Stimulated activated CD8-positive, alpha-beta memory T cell treated with anti-CD3 and anti-CD28 coated beads, Interleukin-7, amount 100 ng/mL, for 24 hours (primary cell): Measurements from ENCODE around the gene CACNA2D3.

Experiments used
- DNase-seq: peaks from one replicate; pipeline ENCODE4 v3.0.0-alpha.2; 2020; ENCODE audit warnings: low read depth

CACNA2D3 gene

DNA sequence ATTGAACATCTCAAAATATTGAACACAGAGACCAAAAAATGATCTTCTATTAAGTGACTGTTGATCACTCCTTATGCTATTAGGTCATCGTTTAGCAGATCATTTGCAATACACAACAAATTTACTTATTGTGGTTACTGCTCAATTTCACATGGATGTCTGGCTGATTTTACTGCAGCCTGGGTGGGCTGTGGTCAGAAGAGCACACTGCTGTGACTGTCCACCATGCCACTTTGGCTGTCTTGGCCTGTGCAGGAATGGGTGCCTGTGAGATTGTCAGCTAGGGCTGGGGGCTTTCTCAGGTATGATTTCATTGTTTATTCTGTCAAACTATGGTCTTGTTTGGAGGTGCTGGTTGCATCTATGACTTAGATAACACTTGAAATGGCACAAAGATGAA is 885.6 kb downstream of the CACNA2D3 start:
- no peak for DNase-seq

DNA sequence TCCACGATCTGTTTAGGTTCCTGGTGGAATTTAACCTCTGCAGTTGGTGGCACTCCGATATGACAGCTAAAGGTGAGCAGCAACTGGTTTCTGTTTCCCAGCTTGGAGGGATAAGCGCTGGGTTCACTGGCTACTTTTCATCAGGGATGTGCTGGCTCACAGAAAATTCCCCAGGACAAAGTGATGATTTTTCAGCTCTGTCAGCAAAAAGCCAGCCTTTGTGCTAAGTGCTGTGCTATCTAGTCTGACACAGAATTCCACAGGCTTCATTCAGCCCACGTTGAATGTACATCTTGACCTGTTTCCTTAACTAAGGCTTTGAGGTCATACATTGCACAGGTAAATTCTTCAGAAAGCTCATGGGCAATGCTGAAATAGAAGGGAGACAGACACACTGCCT is 887.0 kb downstream of the CACNA2D3 start:
- DNase-seq = no peak

DNA sequence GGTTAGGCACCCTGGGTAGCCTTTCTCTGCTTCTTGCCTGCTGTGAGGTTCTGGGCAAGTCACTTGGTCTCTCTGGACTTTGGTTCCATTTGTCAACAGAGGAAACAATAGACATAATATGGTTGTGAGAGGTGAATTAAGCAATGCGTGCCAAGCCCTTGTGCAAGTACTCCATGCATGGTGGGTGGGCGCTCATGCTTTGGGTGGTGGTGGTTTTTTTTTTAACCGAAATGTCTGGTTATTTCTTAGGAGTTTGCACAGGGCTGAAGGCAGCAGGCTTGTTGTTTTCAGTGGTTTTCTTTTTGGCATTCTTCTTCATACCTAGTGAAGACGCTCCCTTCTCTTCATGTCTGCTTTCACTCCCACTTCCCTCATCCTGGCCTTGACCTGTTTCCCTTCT is 889.7 kb downstream of the CACNA2D3 start:
- no peak for DNase-seq

DNA sequence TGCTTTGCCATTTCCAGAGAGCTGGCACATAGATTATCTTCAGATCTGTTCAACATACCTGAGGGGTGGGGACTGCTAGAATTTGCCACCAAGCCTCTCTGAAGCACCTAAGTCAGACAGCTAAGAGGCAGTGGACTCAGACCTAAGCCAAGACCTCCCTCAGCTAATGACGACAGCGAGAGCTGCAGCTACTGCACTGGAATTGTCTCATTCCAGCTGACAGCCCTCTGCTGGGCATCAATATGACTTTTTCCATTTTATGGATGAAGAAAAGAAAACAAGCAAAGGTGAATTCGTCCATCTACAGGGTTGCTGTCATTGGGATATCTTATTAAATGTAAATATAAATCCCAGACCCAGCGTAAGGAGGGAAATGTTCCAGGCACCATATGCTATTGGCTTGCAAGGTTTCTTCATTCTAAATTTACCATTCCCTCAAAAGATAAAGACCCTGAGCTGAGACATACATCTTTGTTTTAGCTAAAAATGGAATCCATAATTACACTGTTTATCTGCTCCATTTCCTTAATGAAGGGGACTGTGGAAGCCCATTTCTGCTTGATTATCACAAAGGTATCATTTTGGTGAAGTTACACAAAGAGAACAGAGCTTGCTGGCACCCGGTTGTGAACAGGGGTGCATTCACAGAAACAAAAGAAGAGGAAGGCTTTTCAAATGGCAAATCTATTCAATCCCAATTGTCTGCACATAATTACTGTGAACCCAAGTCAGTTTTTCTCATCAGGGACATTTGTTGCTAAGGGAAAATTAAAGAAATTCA is 891.0 kb downstream of the CACNA2D3 start:
- DNase-seq = no peak

DNA sequence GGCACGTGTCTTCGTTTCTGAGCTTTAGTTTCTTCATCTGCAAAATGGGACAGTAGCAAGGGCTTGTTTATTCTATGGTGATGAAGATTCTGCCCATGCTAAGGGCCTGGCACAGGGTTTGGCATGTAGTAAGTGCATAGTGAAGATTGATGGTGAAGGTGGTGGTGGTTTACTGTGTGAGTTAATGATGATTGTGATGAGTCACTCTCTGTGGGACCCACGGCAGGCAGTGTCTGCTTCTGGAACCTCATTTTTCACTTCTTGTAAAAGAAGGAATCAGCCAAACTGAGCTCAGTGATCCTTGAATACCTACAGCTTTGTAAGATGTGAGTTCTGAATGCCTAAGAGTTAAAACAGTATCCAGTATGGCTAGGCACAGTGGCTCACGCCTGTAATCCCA is 891.7 kb downstream of the CACNA2D3 start:
- DNase-seq = no peak

DNA sequence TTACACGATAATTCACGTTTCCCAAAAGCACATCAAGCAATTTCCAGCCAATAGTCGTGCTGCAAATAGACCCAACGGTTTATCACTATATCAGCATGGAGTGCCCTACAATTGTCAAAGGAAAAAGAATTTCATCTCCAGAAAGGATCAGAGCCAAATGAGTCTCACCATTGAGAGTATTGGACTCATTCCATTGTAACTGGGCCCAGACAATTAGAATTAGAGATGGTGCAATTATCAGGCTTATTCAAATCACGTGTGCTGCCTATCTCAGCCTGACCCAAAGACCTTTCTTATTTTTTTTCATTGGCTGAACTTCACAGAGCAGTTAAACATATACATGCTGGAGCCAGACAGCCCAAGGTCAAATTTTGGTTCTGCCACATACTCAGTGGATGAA is 892.6 kb downstream of the CACNA2D3 start:
- DNase-seq = no peak

DNA sequence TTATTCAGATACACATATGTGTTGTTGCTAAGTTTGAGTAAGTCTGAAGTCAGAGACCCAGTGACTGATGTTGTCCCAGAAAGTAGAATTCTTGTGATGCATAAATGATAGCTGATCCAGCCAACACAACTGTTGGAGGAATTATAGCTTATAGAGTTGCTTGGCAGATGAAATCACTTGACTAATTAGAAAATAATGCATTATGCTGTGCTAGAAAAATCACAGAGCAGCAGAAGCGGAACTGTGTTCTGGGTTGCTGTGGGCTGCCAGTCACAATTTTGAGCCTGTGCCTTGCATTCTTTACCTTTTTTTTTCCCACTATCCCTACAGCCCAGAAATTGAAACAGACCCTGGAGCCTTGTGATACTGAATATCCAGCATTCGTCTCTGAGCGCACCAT is 895.5 kb downstream of the CACNA2D3 start:
- DNase-seq = no peak

DNA sequence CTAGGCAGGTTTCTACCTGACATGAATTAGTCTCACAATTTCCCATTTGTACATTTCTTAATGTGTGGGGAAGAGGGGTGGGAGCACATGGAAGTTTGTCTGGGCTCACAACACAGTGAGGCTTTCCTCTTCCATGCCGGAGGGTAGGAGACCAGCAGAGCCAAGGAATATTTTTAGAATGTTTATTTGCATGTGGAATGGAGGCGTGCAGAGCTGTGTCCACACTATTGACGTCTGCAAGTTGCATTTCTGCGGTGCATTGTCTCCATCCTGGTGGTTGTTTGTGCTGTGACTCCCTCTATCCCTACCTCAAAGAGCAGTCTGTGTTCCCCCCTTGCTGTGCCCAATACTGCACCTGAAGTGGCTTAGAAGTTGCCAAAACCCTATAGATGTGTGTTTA is 908.6 kb downstream of the CACNA2D3 start:
- DNase-seq = no peak

DNA sequence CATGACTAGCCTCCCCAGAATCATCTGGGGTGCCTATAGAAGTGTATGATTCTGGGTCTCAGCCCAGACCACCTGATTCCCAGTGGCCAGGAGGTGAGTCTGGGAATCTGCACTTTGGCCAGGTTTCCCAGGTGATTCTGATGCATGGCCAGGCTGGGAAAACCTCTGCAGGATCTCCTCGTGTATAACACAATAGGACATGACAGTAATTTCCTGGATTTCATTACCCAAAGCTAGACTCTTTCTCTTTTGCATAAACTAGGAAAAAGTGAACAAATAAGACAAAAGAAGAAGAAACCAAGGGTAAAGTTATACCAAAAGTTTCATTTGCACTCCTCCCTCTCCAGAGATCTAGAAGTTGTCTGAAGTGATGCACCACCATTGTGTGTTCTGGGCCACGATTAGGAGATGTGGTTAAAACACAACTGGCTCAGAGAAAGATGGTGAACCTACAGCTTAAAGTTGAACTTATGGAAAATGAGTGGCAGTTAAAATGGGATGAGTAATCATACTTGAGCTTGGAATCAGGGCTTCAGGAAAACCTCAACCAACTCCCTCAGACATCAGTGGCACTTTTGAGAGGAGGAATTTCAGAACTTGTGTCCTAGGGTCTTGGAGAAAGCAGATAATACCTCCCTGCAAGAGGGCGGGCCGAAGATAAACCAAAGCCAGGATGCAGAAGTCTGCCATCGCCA is 914.7 kb downstream of the CACNA2D3 start:
- DNase-seq = no peak

DNA sequence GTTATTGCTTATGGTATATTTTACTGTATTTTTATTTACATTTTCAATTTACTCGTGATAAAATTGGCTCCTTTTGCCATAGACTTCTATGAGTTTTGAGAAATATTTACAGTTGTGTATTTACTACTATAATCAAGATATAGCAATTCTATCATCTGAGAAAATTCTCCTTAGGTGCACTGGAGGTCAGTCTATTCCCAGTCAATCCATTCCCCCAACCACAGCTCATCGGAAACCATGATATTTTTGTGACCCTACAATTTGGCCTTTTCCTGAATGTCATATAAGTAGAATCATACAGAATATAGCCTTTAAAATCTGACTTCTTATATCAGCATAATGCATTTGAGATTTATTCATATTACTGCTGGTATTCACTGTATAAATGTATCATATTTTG is 920.2 kb downstream of the CACNA2D3 start:
- no peak for DNase-seq

DNA sequence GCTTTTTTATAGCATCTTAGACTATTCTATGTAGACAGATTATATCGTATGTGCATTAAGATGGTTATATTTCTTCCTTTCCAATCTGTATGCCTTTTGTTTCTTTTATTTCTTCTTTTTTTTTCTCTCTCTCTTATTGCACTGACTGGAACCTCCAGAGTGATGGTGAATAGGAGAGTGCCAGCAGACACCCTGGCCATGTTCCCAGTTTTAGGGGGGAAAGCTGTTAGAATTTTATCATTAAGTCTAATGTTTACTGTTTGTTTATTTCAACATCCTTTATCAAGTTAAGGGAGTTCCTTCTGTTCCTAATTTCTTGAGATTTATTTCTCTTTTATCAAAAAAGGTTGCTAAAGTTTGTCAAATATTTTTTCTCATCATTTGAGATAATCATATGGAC is 922.1 kb downstream of the CACNA2D3 start:
- no peak for DNase-seq

DNA sequence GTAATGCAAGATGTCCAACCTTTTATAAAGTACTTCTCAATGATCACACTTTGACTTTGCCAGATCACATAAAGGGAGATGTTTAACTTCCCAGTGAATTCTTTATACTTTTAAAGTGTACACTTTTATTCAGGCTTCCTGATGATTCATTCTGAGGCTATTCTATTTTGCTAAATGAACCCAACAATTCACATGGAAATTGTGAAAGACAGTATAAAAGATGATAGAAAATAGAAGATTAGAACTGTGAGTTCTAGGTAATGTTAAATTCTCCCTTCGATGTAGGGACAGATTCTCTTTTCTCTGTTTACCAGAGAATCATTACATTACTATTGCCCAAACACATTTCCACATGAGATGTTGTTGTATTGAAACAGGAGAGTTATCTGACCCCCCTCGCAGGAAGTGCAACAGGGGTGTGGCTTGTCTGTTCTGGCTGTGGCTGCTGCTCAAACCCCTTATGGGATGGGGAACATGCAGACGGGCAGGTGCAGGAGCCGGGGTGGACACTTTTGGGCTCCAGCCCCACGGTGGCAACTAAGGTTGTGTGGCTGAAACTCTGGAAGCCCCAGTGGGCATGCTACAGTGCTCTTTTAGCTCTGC is 936.8 kb downstream of the CACNA2D3 start:
- no peak for DNase-seq

DNA sequence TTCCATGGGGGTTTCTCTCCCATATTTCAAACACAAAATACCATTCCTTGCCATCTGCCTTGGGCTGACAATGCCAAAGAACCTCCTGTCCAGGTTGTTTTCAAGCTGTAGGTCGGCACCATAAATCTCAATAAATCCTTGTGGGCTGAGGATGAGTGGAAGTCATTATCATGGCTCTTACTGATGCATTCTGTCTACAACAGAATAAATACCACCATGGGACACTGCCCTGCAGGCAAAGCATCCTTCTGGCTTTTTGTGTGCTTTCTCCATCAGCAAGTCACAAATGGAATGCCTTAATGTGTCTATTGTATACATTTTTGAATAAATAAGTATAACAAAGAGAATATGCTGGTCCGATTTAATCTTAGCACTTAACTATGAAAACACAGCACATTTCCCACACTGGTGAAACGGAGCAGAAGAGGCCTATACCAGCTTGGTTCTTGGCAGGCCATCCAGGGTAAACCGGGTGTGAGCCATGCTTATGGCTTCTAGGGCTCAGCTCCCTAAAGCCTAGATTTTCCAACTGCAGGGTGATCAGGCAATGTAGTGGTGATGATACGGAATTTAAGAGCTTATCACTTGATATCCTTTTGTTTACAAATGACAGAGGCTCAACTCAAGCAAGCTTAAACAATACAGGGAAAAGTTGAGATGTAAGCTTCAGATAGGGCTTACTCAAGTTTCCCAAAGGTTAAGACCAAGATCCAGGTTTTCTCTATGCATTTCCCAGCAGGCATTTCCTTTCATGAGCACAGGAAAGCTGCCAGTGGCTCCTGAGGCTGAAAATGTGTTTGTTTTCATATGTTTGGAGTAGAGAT is 938.8 kb downstream of the CACNA2D3 start:
- DNase-seq = no peak

DNA sequence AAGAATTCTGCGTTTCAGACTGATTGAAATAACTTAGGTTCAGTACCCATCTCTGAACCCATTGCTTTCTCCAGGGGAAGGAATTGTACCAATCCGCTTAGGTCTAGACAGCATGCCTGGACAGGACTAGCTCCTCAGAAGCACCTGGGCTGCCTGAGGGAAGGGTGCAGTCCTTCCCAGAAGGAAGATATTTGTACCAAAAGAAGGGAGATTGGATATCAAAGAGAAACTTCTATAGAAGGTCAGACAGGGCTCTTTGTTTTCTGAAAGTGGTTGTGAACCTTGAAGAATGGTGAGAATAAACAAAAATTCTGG is 939.3 kb downstream of the CACNA2D3 start:
- DNase-seq = no peak

DNA sequence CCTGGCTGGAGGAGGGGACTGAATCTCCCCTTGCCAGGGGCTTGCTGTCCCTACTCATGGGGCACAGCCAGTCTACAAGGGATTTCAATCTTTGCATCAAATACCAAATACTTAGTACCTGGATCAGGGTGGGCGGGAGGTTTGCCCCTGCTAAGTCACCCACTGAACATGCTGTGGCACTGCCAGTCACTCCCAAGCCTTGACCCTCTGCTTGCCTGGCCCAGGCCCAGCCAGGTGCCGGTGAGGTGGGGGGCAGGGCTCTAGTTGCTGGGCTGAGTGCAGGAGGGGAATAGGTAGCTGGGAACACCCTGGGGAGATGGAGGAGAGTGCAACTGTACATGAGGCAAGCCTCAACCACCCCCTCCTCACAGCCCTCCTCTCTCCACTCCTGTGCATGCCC is 941.8 kb downstream of the CACNA2D3 start:
- no peak for DNase-seq

DNA sequence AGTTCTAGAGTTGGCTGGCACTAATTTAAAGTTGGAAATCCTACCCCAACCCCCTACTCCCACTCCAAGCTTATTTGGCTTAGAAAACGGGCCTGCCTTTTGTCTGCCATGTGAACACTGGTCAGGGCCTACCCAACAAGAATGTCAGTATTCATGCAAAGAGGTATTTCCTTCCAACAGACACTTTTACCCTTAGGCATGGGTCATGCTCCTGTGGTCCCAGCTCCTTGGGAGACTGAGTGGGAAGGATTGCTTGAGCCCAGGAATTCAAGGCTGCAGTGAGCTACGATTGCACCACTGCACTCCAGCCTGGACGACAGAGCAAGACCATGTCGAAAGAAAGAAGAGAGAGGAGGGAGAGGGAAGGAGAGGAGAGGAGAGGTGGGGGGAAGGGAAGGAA is 943.0 kb downstream of the CACNA2D3 start:
- DNase-seq = no peak

DNA sequence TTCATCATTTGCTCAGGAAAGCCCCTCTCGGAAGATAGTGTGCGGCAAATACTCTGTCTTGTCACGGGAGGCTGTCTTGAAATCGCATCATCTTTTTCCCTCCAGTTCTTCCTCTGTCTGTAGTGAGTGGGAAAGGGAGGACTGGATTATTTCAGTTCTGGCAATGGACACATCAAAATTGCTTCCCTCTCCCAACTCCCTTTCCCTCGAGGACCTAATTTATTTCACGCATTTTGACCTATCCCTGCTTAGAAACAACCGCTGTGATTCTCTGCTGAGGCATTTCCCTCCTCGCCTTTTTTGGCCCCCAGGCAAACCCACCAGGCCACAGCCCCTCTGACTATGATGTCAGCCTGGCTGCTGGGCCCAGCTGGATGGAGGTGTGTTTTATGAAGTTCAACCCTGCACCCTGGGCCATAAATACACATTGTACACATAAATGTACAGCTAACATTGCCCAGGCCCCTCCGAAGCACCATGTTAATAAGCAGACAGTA is 944.2 kb downstream of the CACNA2D3 start:
- no peak for DNase-seq

DNA sequence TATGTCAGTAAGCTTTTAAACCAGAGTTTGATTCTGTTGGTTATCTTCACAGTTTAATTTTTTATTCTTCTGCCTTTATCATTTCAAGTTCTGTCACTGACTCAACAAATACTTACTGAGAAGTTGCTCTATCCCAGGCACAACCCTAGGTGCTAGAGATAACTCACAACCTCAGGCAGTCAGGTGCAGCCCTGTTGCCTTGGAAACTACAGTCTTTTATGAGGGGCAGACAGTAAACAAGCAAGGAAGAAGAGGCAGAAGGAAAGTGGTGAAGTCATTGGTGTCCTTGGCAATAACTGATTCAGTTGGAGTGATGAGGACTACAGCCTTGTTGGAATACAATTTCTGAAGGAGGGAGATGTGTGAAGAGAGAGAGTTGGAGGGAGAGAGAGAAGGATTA is 947.6 kb downstream of the CACNA2D3 start:
- no peak for DNase-seq

DNA sequence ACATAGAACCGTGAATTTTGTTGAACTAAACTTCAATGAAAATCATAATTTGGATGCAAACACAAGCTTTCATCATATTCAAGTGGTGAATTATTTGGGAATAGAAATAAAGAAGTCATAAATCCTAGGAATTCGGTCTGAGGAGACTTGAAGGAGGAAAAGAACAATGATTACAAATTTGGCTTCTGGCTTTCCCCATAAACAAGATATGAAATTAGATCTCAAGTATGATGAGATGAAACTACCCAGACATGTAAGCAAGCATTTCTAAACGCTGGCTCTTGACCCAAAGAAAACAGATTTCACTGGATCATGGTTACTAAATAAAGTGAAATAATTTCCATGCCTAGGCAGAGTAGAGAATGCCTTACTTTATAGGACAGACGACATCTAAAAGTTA is 952.4 kb downstream of the CACNA2D3 start:
- no peak for DNase-seq

DNA sequence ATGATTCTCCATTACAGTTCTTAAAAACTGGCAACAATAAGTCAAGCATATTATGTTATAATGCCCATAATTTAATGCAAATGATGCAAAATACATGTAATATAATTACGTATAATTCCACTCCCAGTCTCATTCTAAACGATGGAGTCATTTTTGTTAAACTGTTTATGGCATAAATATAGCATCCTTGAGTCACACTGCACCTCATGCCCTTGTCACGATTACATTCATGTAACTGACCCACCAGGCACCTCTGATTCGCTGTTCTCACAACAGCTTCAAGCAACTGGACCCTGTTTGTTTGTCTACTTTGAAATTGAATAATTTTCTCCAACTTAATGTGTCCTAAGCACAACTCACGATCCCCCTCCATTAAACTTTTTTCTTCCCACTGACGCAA is 953.5 kb downstream of the CACNA2D3 start:
- DNase-seq = no peak

DNA sequence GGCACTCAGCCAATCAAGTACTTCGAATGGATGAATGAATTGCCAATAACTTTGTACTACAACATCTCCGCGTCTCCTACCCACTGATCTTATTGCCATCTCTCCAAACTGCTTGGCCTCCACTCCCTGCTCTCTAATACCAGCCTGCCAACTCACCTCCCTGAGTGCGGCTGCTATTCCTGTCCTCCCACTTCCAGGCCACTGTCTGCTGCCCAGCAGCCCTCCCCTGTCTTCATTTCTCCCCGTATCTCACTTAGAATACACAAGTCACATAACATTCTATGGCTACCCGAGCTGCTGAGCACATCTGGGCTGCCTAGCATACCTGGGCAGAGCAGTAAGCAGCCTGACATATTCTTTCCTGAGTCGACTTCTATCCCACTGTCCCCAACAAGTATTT is 955.4 kb downstream of the CACNA2D3 start:
- no peak for DNase-seq

DNA sequence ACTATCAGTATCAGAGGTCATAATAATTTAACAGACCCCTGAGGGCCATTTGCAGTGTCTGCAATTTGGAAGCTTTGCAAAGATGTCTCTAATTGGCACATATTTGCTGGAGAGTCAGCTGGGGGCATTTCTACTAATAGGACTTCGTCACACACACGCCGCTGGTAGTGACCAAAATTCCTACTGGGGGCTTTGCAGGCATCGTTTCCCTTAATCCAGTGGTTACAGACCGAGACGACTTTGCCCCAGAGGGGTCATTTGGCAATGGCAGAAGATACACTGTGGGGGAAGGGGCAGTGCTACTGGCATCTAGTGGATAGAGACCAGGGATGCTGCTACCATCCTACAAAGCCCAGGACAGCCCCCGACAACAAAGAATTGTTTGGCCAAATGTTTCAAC is 956.5 kb downstream of the CACNA2D3 start:
- no peak for DNase-seq

DNA sequence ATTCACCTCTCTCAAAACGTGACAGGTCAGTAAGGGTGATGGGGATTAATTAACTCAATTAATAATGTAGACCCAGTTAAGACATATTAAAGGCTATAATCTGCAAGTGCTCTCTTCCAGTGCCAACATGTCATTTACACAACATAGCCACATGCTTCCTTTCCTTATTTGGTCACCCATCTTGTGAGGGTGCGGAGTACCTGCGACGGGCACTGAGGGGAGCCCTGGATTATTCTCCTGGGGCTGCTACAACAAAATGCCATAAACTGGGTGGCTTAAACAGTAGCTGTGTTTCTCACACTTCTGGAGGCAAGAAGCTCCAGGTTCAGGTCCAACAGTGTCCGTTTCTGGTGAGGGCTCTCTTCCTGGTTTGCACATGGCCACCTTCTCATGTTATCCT is 962.9 kb downstream of the CACNA2D3 start:
- no peak for DNase-seq
